ENCODE data around the gene ADAMTSL1.

DNA sequence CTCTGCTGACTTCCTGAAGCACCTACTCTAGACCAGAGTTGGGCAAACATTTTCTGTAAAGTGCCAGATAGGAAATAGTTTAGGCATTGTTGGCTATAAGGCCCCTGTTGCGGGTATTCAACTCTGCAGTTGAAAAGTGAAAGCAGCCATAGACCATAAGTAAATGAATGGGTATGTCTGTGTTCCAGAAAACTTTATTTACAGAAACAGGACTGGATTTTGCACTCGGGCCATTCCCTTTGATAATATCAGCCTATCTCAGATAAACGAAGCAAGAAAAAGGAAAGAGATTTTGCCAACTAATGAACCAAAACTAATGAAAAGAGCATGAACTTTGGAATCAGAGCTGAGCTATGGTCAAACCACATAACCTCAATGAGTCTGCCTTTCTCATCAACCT lies 374.7 kb downstream of the ADAMTSL1 start:
- TF ChIP-seq, protein P1, sequence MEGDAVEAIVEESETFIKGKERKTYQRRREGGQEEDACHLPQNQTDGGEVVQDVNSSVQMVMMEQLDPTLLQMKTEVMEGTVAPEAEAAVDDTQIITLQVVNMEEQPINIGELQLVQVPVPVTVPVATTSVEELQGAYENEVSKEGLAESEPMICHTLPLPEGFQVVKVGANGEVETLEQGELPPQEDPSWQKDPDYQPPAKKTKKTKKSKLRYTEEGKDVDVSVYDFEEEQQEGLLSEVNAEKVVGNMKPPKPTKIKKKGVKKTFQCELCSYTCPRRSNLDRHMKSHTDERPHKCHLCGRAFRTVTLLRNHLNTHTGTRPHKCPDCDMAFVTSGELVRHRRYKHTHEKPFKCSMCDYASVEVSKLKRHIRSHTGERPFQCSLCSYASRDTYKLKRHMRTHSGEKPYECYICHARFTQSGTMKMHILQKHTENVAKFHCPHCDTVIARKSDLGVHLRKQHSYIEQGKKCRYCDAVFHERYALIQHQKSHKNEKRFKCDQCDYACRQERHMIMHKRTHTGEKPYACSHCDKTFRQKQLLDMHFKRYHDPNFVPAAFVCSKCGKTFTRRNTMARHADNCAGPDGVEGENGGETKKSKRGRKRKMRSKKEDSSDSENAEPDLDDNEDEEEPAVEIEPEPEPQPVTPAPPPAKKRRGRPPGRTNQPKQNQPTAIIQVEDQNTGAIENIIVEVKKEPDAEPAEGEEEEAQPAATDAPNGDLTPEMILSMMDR (tag by site-specific recombination; IDR thresholded peaks at IDR 0.05) = no peak
- TF ChIP-seq, protein P2, sequence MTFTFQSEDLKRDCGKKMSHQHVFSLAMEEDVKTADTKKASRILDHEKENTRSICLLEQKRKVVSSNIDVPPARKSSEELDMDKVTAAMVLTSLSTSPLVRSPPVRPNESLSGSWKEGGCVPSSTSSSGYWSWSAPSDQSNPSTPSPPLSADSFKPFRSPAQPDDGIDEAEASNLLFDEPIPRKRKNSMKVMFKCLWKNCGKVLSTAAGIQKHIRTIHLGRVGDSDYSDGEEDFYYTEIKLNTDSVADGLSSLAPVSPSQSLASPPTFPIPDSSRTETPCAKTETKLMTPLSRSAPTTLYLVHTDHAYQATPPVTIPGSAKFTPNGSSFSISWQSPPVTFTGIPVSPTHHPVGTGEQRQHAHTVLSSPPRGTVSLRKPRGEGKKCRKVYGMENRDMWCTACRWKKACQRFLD (tag by site-specific recombination; IDR thresholded peaks at IDR 0.05) = no peak
- TF ChIP-seq ZBTB7A (tag by site-specific recombination; IDR thresholded peaks at IDR 0.05; ENCODE audit: low read depth) (no peak), ZNF292 (tag by site-specific recombination; IDR thresholded peaks at IDR 0.05; ENCODE audit: borderline replicate concordance, low read depth) (no peak), BCL11B (tag by site-specific recombination; IDR thresholded peaks at IDR 0.05; ENCODE audit: low read depth) (no peak), ZNF747 (tag by site-specific recombination; IDR thresholded peaks at IDR 0.05) (no peak), ZNF785 (tag by site-specific recombination; IDR thresholded peaks at IDR 0.05) (no peak)
- TF ChIP-seq, protein P3, sequence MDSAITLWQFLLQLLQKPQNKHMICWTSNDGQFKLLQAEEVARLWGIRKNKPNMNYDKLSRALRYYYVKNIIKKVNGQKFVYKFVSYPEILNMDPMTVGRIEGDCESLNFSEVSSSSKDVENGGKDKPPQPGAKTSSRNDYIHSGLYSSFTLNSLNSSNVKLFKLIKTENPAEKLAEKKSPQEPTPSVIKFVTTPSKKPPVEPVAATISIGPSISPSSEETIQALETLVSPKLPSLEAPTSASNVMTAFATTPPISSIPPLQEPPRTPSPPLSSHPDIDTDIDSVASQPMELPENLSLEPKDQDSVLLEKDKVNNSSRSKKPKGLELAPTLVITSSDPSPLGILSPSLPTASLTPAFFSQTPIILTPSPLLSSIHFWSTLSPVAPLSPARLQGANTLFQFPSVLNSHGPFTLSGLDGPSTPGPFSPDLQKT (IDR thresholded peaks at IDR 0.05; ENCODE audit: borderline replicate concordance, low read depth, low read length) = no peak
- TF ChIP-seq, protein P4, sequence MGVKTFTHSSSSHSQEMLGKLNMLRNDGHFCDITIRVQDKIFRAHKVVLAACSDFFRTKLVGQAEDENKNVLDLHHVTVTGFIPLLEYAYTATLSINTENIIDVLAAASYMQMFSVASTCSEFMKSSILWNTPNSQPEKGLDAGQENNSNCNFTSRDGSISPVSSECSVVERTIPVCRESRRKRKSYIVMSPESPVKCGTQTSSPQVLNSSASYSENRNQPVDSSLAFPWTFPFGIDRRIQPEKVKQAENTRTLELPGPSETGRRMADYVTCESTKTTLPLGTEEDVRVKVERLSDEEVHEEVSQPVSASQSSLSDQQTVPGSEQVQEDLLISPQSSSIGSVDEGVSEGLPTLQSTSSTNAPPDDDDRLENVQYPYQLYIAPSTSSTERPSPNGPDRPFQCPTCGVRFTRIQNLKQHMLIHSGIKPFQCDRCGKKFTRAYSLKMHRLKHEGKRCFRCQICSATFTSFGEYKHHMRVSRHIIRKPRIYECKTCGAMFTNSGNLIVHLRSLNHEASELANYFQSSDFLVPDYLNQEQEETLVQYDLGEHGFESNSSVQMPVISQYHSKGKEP (tag by site-specific recombination; IDR thresholded peaks at IDR 0.05) = no peak
- TF ChIP-seq, protein P5, sequence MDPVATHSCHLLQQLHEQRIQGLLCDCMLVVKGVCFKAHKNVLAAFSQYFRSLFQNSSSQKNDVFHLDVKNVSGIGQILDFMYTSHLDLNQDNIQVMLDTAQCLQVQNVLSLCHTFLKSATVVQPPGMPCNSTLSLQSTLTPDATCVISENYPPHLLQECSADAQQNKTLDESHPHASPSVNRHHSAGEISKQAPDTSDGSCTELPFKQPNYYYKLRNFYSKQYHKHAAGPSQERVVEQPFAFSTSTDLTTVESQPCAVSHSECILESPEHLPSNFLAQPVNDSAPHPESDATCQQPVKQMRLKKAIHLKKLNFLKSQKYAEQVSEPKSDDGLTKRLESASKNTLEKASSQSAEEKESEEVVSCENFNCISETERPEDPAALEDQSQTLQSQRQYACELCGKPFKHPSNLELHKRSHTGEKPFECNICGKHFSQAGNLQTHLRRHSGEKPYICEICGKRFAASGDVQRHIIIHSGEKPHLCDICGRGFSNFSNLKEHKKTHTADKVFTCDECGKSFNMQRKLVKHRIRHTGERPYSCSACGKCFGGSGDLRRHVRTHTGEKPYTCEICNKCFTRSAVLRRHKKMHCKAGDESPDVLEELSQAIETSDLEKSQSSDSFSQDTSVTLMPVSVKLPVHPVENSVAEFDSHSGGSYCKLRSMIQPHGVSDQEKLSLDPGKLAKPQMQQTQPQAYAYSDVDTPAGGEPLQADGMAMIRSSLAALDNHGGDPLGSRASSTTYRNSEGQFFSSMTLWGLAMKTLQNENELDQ (tag by site-specific recombination; IDR thresholded peaks at IDR 0.05; ENCODE audit: low read depth) = no peak
